NCI-H69 (cell line): ENCODE data around the gene PLSCR3.

Experiments used
- DNase-seq: peaks from one replicate; lab custom pipeline; 2025; lab: John Stamatoyannopoulos, UW

PLSCR3 gene

GRCh38 chr17:7426203-7426863, 32.0 kb upstream of the PLSCR3 start:
- DNase-seq: no peak

- no peak for DNase-seq
These were observed 31.4 kb upstream of the PLSCR3 start for GRCh38 chr17:7425756-7426155.

GRCh38 chr17:7425316-7425715, 31.0 kb upstream of the PLSCR3 start, which contains the start of gene SPEM2:
Gene SPEM2, plus strand, starts transcription at chr17:7425616. Its CDS starts 73 bp downstream, at chr17:7425689.
- DNase-seq: no peak

- no peak for DNase-seq
These were observed 29.4 kb upstream of the PLSCR3 start for GRCh38 chr17:7423679-7424078.

GRCh38 chr17:7421186-7421585, 26.9 kb upstream of the PLSCR3 start:
- DNase-seq: no peak

GRCh38 chr17:7419819-7420610, 25.7 kb upstream of the PLSCR3 start, which contains the start of gene SPEM1:
Gene SPEM1, plus strand, starts transcription at chr17:7420324. Its CDS starts 61 bp downstream, at chr17:7420385.
- no peak for DNase-seq

- DNase-seq: no peak
These were observed 24.3 kb upstream of the PLSCR3 start for GRCh38 chr17:7418472-7419152.

- DNase-seq: no peak
These were observed 22.8 kb upstream of the PLSCR3 start for GRCh38 chr17:7417056-7417655.

GRCh38 chr17:7416323-7416722, 22.0 kb upstream of the PLSCR3 start:
- no peak for DNase-seq

GRCh38 chr17:7415784-7416183, 21.5 kb upstream of the PLSCR3 start:
- DNase-seq: no peak

- DNase-seq: no peak
These were observed 20.5 kb upstream of the PLSCR3 start for GRCh38 chr17:7414837-7415236.

GRCh38 chr17:7413346-7413985, 19.1 kb upstream of the PLSCR3 start:
- DNase-seq: peak; percentile 5

GRCh38 chr17:7411427-7411750, 17.1 kb upstream of the PLSCR3 start:
- no peak for DNase-seq

- DNase-seq: no peak
These were observed 16.5 kb upstream of the PLSCR3 start for GRCh38 chr17:7410634-7411426.

- no peak for DNase-seq
These were observed 15.4 kb upstream of the PLSCR3 start for GRCh38 chr17:7409716-7410115.

- DNase-seq: no peak
These were observed 14.5 kb upstream of the PLSCR3 start for GRCh38 chr17:7408863-7409262.

- DNase-seq: no peak
These were observed 14.0 kb upstream of the PLSCR3 start for GRCh38 chr17:7408252-7408727.

- peak; percentile 18 for DNase-seq
These were observed 13.3 kb upstream of the PLSCR3 start, which contains the start of gene NLGN2 for GRCh38 chr17:7407485-7408251. Gene NLGN2, plus strand, starts transcription at chr17:7407845. Its CDS starts 411 bp downstream, at chr17:7408256.

GRCh38 chr17:7407082-7407481, 12.8 kb upstream of the PLSCR3 start:
- DNase-seq: no peak

- DNase-seq: peak; percentile 20
These were observed 12.0 kb upstream of the PLSCR3 start for GRCh38 chr17:7406235-7406825.
